GM10847 (cell line): Measurements from ENCODE around the gene PDK1.

Source experiments
- POLR2A ChIP-seq: IDR thresholded peaks from 2 replicates; pipeline ENCODE4 v1.6.1; 2011; ENCODE audit not compliant: insufficient read length; ENCODE audit errors: extremely low read depth

The PDK1 gene

DNA sequence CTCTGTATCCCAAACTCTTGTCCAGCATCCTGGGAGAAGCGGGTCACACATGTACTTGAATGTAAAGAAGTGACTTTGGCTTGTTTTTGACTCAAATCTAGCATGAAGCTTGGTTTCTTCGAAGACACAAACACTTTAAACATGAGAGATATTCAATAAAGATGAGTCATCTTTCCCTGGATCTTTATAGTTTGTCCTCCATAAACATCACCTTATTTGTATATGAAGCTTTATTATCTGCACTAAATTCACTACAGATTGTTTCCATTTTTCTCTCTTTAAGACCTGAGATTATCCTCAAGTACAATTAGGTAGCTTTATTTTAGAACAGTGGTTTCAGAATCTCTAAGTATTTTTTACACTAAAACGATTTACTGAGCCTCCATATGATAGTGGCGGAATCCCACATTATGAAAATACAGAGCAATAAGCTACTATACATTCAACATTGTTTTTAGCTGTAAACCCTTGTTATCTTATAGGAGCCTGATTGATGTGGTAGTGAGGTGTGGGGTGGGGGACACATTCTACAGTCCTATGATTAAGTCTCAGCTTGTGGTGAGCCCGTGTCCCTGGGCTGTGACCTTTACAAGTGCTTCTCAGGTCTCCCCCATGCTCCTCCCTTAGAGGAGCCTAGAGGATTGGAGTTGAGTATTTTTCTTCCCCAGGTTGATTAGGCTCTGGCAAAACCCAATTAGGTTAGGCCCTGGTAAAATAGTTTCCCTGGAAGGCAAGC is 100.1 kb downstream of the PDK1 start:
- no peak for TF ChIP-seq POLR2A
